NCI-H146 (cell line): ENCODE data around the gene ADAM12.
"Not testable (repeated sequence)": the region's sequence is repeated elsewhere in the genome, so short reads cannot be mapped to it uniquely, and the experiment has no call there.

Experiments used
- DNase-seq: peaks from one replicate; lab custom pipeline; 2025; lab: John Stamatoyannopoulos, UW

The ADAM12 gene

DNA sequence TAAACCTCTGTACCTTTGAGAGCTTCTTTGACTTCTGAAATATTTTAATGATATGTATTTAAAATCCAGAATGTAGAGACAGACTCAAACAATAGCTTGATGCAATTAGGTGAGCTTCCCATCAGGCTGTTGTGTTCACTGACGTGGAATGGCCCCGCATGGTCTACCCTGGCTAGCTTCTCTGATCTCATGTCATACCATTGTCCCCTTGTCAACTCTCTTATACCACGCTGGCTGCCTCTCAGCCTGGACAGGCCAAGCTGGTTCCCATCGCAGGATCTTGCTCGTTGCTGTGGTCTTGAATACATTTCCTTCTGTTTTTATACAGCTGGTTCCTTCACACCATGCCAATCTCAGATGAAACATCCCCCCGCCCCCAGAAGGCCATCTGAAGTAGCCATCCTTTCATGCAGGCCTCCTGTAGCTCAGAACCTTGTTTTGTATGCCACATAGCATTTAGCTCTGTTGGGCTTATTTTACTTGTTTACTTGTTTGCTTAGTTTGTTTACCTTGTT lies 407.7 kb downstream of the ADAM12 start:
- no peak for DNase-seq

GRCh38 chr10:125979976-125980375 lies 408.3 kb downstream of the ADAM12 start:
- DNase-seq: no peak

- DNase-seq: no peak
Observed at GRCh38 chr10:125976960-125977605, 411.2 kb downstream of the ADAM12 start.

- DNase-seq: not testable (repeated sequence)
Observed at GRCh38 chr10:125970077-125970630, 418.1 kb downstream of the ADAM12 start.

DNA sequence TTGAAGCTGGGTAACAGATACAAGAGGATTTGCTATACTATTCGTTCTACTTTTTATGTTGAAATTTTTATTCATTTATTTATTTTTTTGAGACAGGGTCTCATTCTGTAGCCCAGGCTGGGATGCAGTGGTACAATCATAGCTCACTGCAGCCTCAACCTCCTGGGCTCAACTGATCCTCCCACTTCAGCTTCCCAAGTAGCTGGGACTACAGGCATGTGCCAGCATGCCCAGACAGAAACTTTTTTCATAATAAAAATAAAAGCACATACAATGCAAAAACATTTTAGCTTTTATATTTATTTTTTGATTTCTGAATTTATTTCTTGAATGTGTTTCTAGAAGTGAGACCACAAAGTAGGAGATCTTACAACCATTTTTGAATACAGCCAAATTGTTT lies 420.7 kb downstream of the ADAM12 start:
- no peak for DNase-seq

- no peak for DNase-seq
Observed at GRCh38 chr10:125964558-125964957, 423.7 kb downstream of the ADAM12 start.
